Neural cell (in vitro differentiated cells): ENCODE data around the gene AGTPBP1. TPM values are rescaled to one million over a fixed set of nuclear protein-coding genes. Genes with fewer than 3 reads are reported as not detected.

ENCODE experiments used
- H2AFZ ChIP-seq: fragments of 200-600, 300-800 bp; sonication (generic), shearing (Covaris generic); 2 replicates; pipeline ENCODE4 v1.6.0; 2014; ENCODE audit warnings: low read depth, mild to moderate bottlenecking, antibody characterized with exemption, low read length, moderate library complexity
- H3F3A ChIP-seq: fragments of 200-600 bp; shearing (Covaris generic); 2 replicates; pipeline ENCODE4 v1.6.1; 2016; ENCODE audit warnings: mild to moderate bottlenecking, moderate library complexity, mixed read lengths, antibody characterized with exemption, low read length; ENCODE audit not compliant: insufficient read depth, poor library complexity, severe bottlenecking
- H3K27ac ChIP-seq: fragments of 200-600, 300-800 bp; sonication (generic), shearing (Covaris generic); 2 replicates; pipeline ENCODE4 v1.5.1; 2014; ENCODE audit warnings: mild to moderate bottlenecking, low read length, moderate library complexity
- H3K27me3 ChIP-seq: fragments of 300-800, 200-600 bp; sonication (generic), shearing (Covaris generic); 2 replicates; pipeline ENCODE4 v1.6.0; 2014; ENCODE audit warnings: mild to moderate bottlenecking, low read depth, low read length, moderate library complexity; ENCODE audit not compliant: insufficient read depth
- H3K36me3 ChIP-seq: fragments of 300-800, 200-600 bp; sonication (generic), shearing (Covaris generic); 2 replicates; pipeline ENCODE4 v1.5.1; 2014; ENCODE audit warnings: mild to moderate bottlenecking, antibody characterized with exemption, low read length, moderate library complexity; ENCODE audit not compliant: insufficient read depth
- H3K4me2 ChIP-seq: fragments of 300-800, 200-600 bp; sonication (generic), shearing (Covaris generic); 2 replicates; pipeline ENCODE4 v1.6.0; 2014; ENCODE audit warnings: mild to moderate bottlenecking, low read length
- H3K4me3 ChIP-seq: fragments of 300-800, 200-600 bp; sonication (generic), shearing (Covaris generic); 2 replicates; pipeline ENCODE4 v1.5.1; 2014; ENCODE audit warnings: mild to moderate bottlenecking, low read length, moderate library complexity
- H3K79me2 ChIP-seq: fragments of 200-600 bp; shearing (Covaris generic); replicated peaks from 2 replicates; pipeline ENCODE4 v1.6.0; 2014; ENCODE audit warnings: mild to moderate bottlenecking, low read length, moderate library complexity; ENCODE audit not compliant: insufficient read depth
- H3K9ac ChIP-seq: fragments of 300-800, 200-600 bp; sonication (generic), shearing (Covaris generic); 2 replicates; pipeline ENCODE4 v1.6.1; 2016; ENCODE audit warnings: mild to moderate bottlenecking, low read length, mixed read lengths
- H3K9me2 ChIP-seq: fragments of 200-600 bp; shearing (Covaris generic); 2 replicates; pipeline ENCODE4 v1.6.1; 2016; ENCODE audit warnings: mild to moderate bottlenecking, low read length, mixed read lengths; ENCODE audit not compliant: insufficient read depth
- H3K9me3 ChIP-seq: fragments of 200-600, 300-800 bp; sonication (generic), shearing (Covaris generic); 2 replicates; pipeline ENCODE4 v1.6.1; 2016; ENCODE audit warnings: mild to moderate bottlenecking, mixed run types, low read length, moderate library complexity, mixed read lengths
- H4K20me1 ChIP-seq: fragments of 200-600 bp; shearing (Covaris generic); 2 replicates; pipeline ENCODE4 v1.6.1; 2016; ENCODE audit warnings: mild to moderate bottlenecking, mixed run types; ENCODE audit not compliant: insufficient read depth
- EP300 ChIP-seq: fragments of 450-650 bp; conservative IDR thresholded peaks from 2 replicates; pipeline ENCODE4 v1.6.1; 2014; ENCODE audit warnings: antibody characterized with exemption, mild to moderate bottlenecking, moderate library complexity; ENCODE audit not compliant: poor library complexity, severe bottlenecking
- EZH2 ChIP-seq: fragments of 200-600, 300-800 bp; shearing (Covaris generic), sonication (generic); IDR thresholded peaks from 2 replicates; pipeline ENCODE4 v1.6.1; 2014; ENCODE audit warnings: antibody characterized with exemption, low read length, borderline replicate concordance, mild to moderate bottlenecking; ENCODE audit not compliant: insufficient read depth, poor library complexity, severe bottlenecking
- MXI1 ChIP-seq: fragments of 450-650 bp; conservative IDR thresholded peaks from 2 replicates; pipeline ENCODE4 v1.6.1; 2014; ENCODE audit warnings: antibody characterized with exemption, mild to moderate bottlenecking; ENCODE audit not compliant: poor library complexity, severe bottlenecking
- POLR2AphosphoS5 ChIP-seq: IDR thresholded peaks from 2 replicates; pipeline ENCODE4 v1.6.1; 2012
- RAD21 ChIP-seq: fragments of 450-650 bp; conservative IDR thresholded peaks from 2 replicates; pipeline ENCODE4 v1.6.1; 2014; ENCODE audit warnings: antibody characterized with exemption, mild to moderate bottlenecking, moderate library complexity
- REST ChIP-seq: IDR thresholded peaks from 2 replicates; pipeline ENCODE4 v1.6.1; 2012; ENCODE audit warnings: borderline replicate concordance
- SMC3 ChIP-seq: fragments of 450-650 bp; conservative IDR thresholded peaks from 2 replicates; pipeline ENCODE4 v1.6.1; 2014; ENCODE audit warnings: antibody characterized with exemption, mild to moderate bottlenecking, moderate library complexity; ENCODE audit not compliant: poor library complexity
- TAF1 ChIP-seq: IDR thresholded peaks from 2 replicates; pipeline ENCODE4 v1.6.1; 2012; ENCODE audit warnings: low read depth
- polyA plus RNA-seq: library from polyadenylated mRNA; depleted of rRNA; stranded (reverse); fragments of >200 nt; gene quantifications from 2 replicates; pipeline ENCODE4 v1.2.3, GENCODE V29; 2014
- TF ChIP-seq, protein P1 (sequence below): fragments of 450-650 bp; IDR thresholded peaks from 2 replicates; pipeline ENCODE4 v1.5.1; 2014; ENCODE audit warnings: antibody characterized with exemption, mild to moderate bottlenecking, moderate library complexity; ENCODE audit not compliant: poor library complexity, severe bottlenecking

Gene AGTPBP1
- polyA plus RNA-seq, 1 donor from 2014 or later: 90.7 TPM

DNA sequence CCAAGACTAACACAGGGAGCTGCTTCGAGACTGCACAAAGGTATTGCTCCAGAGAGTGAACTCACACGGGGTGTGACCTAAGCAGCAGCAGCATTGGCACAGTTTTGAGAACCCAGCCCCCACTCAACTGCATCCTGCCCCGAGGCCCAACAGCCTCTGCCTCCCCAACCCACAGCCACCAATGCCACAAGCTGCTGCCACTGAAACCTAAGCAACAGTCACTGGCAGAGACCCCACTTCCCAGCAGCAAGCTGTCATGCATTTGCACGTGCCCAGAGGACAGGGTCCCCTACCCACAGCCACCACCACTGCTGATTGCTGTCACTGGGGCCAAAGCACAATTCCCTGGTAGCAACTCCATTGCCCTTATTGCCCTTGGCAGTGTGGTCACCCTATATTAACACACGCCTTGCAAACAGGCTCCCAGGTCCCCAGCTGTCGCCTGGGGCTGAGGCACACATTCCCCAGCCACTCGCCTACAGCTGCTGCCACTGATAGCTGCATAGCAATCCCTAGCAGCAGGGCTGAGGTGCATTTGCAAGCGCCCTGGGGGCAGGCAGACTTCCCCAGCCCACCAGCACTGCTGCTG, 141.0 kb downstream of the AGTPBP1 start:
- no peak for TF ChIP-seq EZH2
- TF ChIP-seq, protein P1, sequence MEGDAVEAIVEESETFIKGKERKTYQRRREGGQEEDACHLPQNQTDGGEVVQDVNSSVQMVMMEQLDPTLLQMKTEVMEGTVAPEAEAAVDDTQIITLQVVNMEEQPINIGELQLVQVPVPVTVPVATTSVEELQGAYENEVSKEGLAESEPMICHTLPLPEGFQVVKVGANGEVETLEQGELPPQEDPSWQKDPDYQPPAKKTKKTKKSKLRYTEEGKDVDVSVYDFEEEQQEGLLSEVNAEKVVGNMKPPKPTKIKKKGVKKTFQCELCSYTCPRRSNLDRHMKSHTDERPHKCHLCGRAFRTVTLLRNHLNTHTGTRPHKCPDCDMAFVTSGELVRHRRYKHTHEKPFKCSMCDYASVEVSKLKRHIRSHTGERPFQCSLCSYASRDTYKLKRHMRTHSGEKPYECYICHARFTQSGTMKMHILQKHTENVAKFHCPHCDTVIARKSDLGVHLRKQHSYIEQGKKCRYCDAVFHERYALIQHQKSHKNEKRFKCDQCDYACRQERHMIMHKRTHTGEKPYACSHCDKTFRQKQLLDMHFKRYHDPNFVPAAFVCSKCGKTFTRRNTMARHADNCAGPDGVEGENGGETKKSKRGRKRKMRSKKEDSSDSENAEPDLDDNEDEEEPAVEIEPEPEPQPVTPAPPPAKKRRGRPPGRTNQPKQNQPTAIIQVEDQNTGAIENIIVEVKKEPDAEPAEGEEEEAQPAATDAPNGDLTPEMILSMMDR: no peak
- TF ChIP-seq SMC3: no peak
- TF ChIP-seq MXI1: no peak
- no peak for TF ChIP-seq EP300
- TF ChIP-seq TAF1: no peak
- TF ChIP-seq POLR2AphosphoS5: no peak
- TF ChIP-seq RAD21: no peak
- no peaks in the 10 kb centered on the region for H3K9me3 ChIP-seq
- no peak overlapping the region for H3K27ac ChIP-seq
- no peak overlapping the region for H3K4me2 ChIP-seq
- H3K36me3 ChIP-seq: no peaks in the 10 kb centered on the region
- no peaks in the 10 kb centered on the region for H3K79me2 ChIP-seq
- H2AFZ ChIP-seq: no peak overlapping the region
- no peaks in the 10 kb centered on the region for H3K27me3 ChIP-seq
- H4K20me1 ChIP-seq: no peaks in the 10 kb centered on the region
- no peak overlapping the region for H3K4me3 ChIP-seq
- no peaks in the 10 kb centered on the region for H3K9me2 ChIP-seq
- no peak overlapping the region for H3K9ac ChIP-seq
- H3F3A ChIP-seq: no peaks in the 10 kb centered on the region

GRCh38 chr9:85599540-85600105, 142.1 kb downstream of the AGTPBP1 start:
- Histone ChIP-seq H3K4me2 (no peak overlapping the region), H2AFZ (no peak overlapping the region), H3K4me3 (no peak overlapping the region), H3K9me3 (no peaks in the 10 kb centered on the region), H3K79me2 (no peaks in the 10 kb centered on the region), H3K9me2 (no peaks in the 10 kb centered on the region), H3K9ac (no peak overlapping the region), H4K20me1 (no peaks in the 10 kb centered on the region), H3K27me3 (no peaks in the 10 kb centered on the region), H3F3A (no peaks in the 10 kb centered on the region), H3K27ac (no peak overlapping the region), H3K36me3 (no peaks in the 10 kb centered on the region)
- no peak for TF ChIP-seq POLR2AphosphoS5
- no peak for TF ChIP-seq SMC3
- TF ChIP-seq EP300: no peak
- TF ChIP-seq TAF1: no peak
- no peak for TF ChIP-seq MXI1
- TF ChIP-seq, protein P1: no peak
- TF ChIP-seq EZH2: no peak
- TF ChIP-seq REST: no peak
- no peak for TF ChIP-seq RAD21
